Psoas muscle (tissue), 8 donors: ENCODE measurements around the gene CFAP58. TPM values are rescaled to one million over a fixed set of nuclear protein-coding genes. Genes with fewer than 3 reads are reported as not detected.

Source experiments
- ATAC-seq, 4 donors: fragments of 200-7000 bp; cut with Tn5 transposase; one replicate each; pipeline ENCODE4 v1.9.1; 2020; ENCODE audit warnings: moderate library complexity in 3 of 4, mild to moderate bottlenecking in 2 of 4
- DNase-seq, 2 donors: peaks; one replicate each; pipeline ENCODE4 v3.0.0-alpha.2; 2020
- H3K27ac ChIP-seq: fragments of 200-600 bp; one replicate; pipeline ENCODE4 v1.8.0; 2022
- H3K27me3 ChIP-seq, 3 donors: fragments of 200-600 bp in 1 of 3; one replicate each; pipeline versions ENCODE4 v1.6.1 to v1.8.0; 2013 to 2022; ENCODE audit warnings: low read length in 2 of 3, mild to moderate bottlenecking in 2 of 3, moderate library complexity in 1 of 3; ENCODE audit not compliant: insufficient read depth in 3 of 3
- H3K36me3 ChIP-seq, 2 donors: fragments of 200-600 bp in 1 of 2; one replicate each; pipeline versions ENCODE4 v1.6.1 to v1.8.0; 2013 to 2022; ENCODE audit warnings: low read depth in 1 of 2, mild to moderate bottlenecking in 1 of 2, moderate library complexity in 1 of 2; ENCODE audit not compliant: insufficient read depth in 1 of 2
- H3K4me1 ChIP-seq: fragments of 200-600 bp; one replicate; pipeline ENCODE4 v1.8.0; 2022
- H3K4me3 ChIP-seq: fragments of 200-600 bp; one replicate; pipeline ENCODE4 v1.8.0; 2022; ENCODE audit warnings: mild to moderate bottlenecking
- H3K9me3 ChIP-seq: fragments of 200-600 bp; one replicate; pipeline ENCODE4 v1.8.0; 2022
- WGBS, 3 donors: extraction: QIAGEN DNeasy Blood & Tissue Kit; methylation state at CpG; one replicate each; pipeline versions ENCODE4 v1.1.6 to v1.1.7; 2013; 5-methylcytosine and 5-hydroxymethylcytosine counted together
- intact Hi-C, 2 donors: fragments of 100-400 bp; cut with DNase I; formaldehyde crosslinking; loops; one replicate each; pipeline versions ENCODE4 v1.11.0 to v1.14.2; 2022
- long read RNA-seq, 2 donors: library from polyadenylated mRNA; unstranded; transcript quantifications; one replicate each; pipeline ENCODE4 v2.0.0, GENCODE V29; 2021
- polyA plus RNA-seq, 3 donors: library from polyadenylated mRNA; stranded (reverse); fragments of 200-250 nt; gene quantifications; one replicate each; pipeline ENCODE4 v1.2.3, GENCODE V29; 2013
- total RNA-seq, 4 donors: library from RNA; stranded (reverse); fragmentation: NEBNext Ultra II Directional in 2 of 4; extraction: Animal tissue kit (Norgen Biotek cat#: 25700) in 2 of 4; gene quantifications; one replicate each; pipeline versions ENCODE4 v1.2.1 to v1.2.4, GENCODE V29; 2021 to 2023
- TF ChIP-seq, protein P1 (sequence below): fragments of 200-600 bp; IDR thresholded peaks from one replicate; pipeline ENCODE4 v1.8.0; 2022; ENCODE audit warnings: antibody characterized with exemption
- donor health status: healthy with polysubstance abuse.
- donor health status: DM: no; HTN: no; CAD: no; lungs with moderate emphysema.
- donor health status: Bipolar disorder and iron deficiency.
- donor health status: healthy.
- donor health status: DM: yes; HTN: yes; CAD: no.
- donor health status: DM: no; HTN: no; CAD: no.
- donor health status: DM: no; HTN: no; CAD: no.
- donor health status: DM: yes; HTN: yes; CAD: no.

CFAP58 gene, protein sequence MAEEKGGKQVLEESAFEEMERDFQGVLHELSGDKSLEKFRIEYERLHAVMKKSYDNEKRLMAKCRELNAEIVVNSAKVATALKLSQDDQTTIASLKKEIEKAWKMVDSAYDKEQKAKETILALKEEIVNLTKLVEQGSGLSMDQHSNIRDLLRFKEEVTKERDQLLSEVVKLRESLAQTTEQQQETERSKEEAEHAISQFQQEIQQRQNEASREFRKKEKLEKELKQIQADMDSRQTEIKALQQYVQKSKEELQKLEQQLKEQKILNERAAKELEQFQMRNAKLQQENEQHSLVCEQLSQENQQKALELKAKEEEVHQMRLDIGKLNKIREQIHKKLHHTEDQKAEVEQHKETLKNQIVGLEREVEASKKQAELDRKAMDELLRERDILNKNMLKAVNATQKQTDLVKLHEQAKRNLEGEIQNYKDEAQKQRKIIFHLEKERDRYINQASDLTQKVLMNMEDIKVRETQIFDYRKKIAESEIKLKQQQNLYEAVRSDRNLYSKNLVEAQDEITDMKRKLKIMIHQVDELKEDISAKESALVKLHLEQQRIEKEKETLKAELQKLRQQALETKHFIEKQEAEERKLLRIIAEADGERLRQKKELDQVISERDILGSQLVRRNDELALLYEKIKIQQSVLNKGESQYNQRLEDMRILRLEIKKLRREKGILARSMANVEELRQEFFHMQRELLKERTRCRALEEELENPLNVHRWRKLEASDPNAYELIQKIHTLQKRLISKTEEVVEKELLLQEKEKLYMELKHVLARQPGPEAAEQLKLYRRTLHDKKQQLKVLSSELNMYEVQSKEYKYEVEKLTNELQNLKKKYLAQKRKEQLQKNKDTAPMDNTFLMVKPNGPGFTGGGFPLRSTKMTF
- total RNA-seq = under 1 TPM; 0.21 to 0.74 (median 0.56) TPM
- polyA plus RNA-seq = 1 to 10 TPM in 1 of 3 donors, under 1 TPM in 2; 0.04 to 1.4 (median 0.07) TPM
- long read RNA-seq, donor 1 = 0 reads
- long read RNA-seq, donor 2 = 0 reads

- peaks cover 0 to 6% (median 0%) of the 10 kb centered on the region in 3 donors for H3K27me3 ChIP-seq
- ATAC-seq (peak; percentile 91 to 94 (median 93)), DNase-seq (peak; percentile 89 to 94)
- H3K4me3 ChIP-seq = peak within 1 kb of the TSS; percentile 68
- TF ChIP-seq, protein P1, sequence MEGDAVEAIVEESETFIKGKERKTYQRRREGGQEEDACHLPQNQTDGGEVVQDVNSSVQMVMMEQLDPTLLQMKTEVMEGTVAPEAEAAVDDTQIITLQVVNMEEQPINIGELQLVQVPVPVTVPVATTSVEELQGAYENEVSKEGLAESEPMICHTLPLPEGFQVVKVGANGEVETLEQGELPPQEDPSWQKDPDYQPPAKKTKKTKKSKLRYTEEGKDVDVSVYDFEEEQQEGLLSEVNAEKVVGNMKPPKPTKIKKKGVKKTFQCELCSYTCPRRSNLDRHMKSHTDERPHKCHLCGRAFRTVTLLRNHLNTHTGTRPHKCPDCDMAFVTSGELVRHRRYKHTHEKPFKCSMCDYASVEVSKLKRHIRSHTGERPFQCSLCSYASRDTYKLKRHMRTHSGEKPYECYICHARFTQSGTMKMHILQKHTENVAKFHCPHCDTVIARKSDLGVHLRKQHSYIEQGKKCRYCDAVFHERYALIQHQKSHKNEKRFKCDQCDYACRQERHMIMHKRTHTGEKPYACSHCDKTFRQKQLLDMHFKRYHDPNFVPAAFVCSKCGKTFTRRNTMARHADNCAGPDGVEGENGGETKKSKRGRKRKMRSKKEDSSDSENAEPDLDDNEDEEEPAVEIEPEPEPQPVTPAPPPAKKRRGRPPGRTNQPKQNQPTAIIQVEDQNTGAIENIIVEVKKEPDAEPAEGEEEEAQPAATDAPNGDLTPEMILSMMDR = peak; percentile 65
- no peaks in the 10 kb centered on the region for H3K9me3 ChIP-seq
- H3K27ac ChIP-seq = peak within 1 kb of the TSS; percentile 17
- intact Hi-C loops = loop anchor here in 1 of 2 donors (5.0 kb wide), 1 partner anchor 61 kb away; no protein-coding TSS in a partner anchor
- WGBS, 3 donors = 2 to 3% (median 3%) methylated on average over 43 of the region's 43 CpGs
- no peaks in the 10 kb centered on the region for H3K36me3 ChIP-seq
- H3K4me1 ChIP-seq = peaks cover 17% of the 10 kb centered on the region
These were observed at the start of gene CFAP58 for GRCh38 chr10:104353325-104354048. CFAP58 (plus strand) TSS chr10:104353833; CDS start chr10:104353898, 65 bp downstream.

DNA sequence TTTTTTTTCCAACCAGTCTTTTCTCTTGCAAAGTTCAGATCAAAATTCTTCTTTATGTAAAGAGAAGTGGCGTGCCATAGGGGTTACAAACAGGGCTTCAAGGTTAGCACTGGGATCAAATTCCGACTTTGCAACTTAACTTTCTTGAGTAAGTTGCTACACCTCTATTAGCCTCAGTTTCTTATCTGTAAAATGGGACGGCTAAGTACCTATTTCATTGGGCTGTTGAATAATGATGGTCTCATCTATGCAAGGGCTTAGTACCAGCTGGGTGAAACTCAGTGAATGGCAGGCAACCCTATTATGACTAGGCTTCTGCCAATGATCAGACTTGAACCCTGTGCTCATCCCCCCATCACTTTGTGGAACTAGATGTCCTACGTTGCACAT lies 49.3 kb upstream of the CFAP58 start:
- no peaks in the 10 kb centered on the region for H3K9me3 ChIP-seq
- TF ChIP-seq, protein P1 = no peak
- intact Hi-C loops = no loop called here
- H3K4me1 ChIP-seq = peaks cover 47% of the 10 kb centered on the region
- H3K36me3 ChIP-seq = no peaks in the 10 kb centered on the region
- ATAC-seq (no peak), DNase-seq (no peak)
- peak overlapping the region; percentile 74 for H3K27ac ChIP-seq
- no peaks in the 10 kb centered on the region for H3K27me3 ChIP-seq
- no peak overlapping the region for H3K4me3 ChIP-seq
- 83 to 89% (median 86%) methylated on average over 4 of the region's 4 CpGs for WGBS, 3 donors

- TF ChIP-seq, protein P1 = no peak
- no peak for DNase-seq
- peak in 3 of 4 donors; percentile 35 to 71 (median 60) for ATAC-seq
- Histone ChIP-seq H3K27me3 (no peaks in the 10 kb centered on the region), H3K4me3 (no peak overlapping the region), H3K4me1 (peaks cover 52% of the 10 kb centered on the region), H3K36me3 (no peaks in the 10 kb centered on the region), H3K27ac (peak overlapping the region; percentile 74), H3K9me3 (no peaks in the 10 kb centered on the region)
- 24 to 40% (median 26%) methylated on average over 8 of the region's 8 CpGs for WGBS, 3 donors
- intact Hi-C loops = loop anchor here in 1 of 2 donors (1.0 kb wide), 1 partner anchor 46 kb away; no protein-coding TSS in a partner anchor
These were observed 48.7 kb upstream of the CFAP58 start for GRCh38 chr10:104304927-104305326.

DNA sequence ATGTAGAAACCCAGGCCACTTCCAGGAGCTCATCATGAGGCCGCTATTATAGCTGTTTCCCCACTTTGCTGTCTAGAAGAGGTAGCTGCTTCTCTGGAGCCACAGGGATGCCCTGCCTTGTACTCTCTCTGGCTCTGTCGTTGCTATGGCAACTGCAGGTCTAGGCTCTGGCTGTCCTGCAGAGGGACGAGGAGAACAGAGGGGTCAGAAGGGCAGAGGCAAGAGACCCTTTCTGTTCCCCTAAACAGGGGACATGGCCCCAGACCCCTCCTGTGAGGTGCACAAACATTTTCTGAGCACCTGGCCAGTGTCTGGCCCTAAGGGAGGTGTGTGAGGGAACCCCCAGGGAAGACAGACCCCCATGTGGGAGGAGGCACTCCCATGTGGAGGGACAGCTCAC lies 46.7 kb upstream of the CFAP58 start:
- Histone ChIP-seq H3K36me3 (no peaks in the 10 kb centered on the region), H3K9me3 (no peaks in the 10 kb centered on the region), H3K27me3 (no peaks in the 10 kb centered on the region), H3K4me1 (peaks cover 45% of the 10 kb centered on the region), H3K27ac (no peak overlapping the region), H3K4me3 (no peak overlapping the region)
- ATAC-seq (no peak), DNase-seq (no peak)
- intact Hi-C loops = no loop called here
- WGBS, 3 donors = 76 to 84% (median 83%) methylated on average over 3 of the region's 3 CpGs
- TF ChIP-seq, protein P1 = no peak
